PC-3 (cell line): ENCODE measurements around the gene TNFAIP8L3.

Experiments
- CTCF ChIP-seq: fragments of 300-600 bp; sonication (generic); conservative IDR thresholded peaks from 2 replicates; pipeline ENCODE4 v1.5.1; 2017; ENCODE audit warnings: antibody characterized with exemption, low read depth, mild to moderate bottlenecking, low read length
- EZH2 ChIP-seq: fragments of 300-600 bp; sonication (generic); IDR thresholded peaks from one replicate; pipeline ENCODE4 v1.6.1; 2017; ENCODE audit warnings: antibody characterized with exemption, mild to moderate bottlenecking, low read length; ENCODE audit not compliant: unreplicated experiment

- TF ChIP-seq CTCF (no peak), EZH2 (no peak)
Observed at GRCh38 chr15:51094606-51095569, at the start of gene TNFAIP8L3.
